Gastroesophageal sphincter (tissue), 4 donors: ENCODE data around the gene ITGB2. TPM values are rescaled to one million over a fixed set of nuclear protein-coding genes. Genes with fewer than 3 reads are reported as not detected.

ENCODE experiments used
- ATAC-seq: fragments of 150-250 bp; one replicate; pipeline ENCODE4 v1.9.1; 2016; ENCODE audit warnings: mild to moderate bottlenecking, moderate library complexity
- H3K27ac ChIP-seq, 4 donors: fragments of 200-600 bp; sonication (generic) in 3 of 4; 1 replicate in 3 of 4; 2 replicates in 1 of 4; pipeline ENCODE4 v1.5.1; 2016 to 2019
- H3K27me3 ChIP-seq: fragments of 200-600 bp; sonication (generic); one replicate; pipeline ENCODE4 v1.5.1; 2019
- H3K36me3 ChIP-seq, 2 donors: fragments of 200-600 bp; sonication (generic); one replicate each; pipeline ENCODE4 v1.5.1; 2019; ENCODE audit warnings: control low read depth in 1 of 2
- H3K4me1 ChIP-seq, 3 donors: fragments of 200-600 bp; sonication (generic); 1 replicate in 2 of 3; 2 replicates in 1 of 3; pipeline ENCODE4 v1.5.1; 2016 to 2019; ENCODE audit warnings: control low read depth in 2 of 3
- H3K4me3 ChIP-seq, 2 donors: fragments of 200-600 bp; sonication (generic); one replicate each; pipeline ENCODE4 v1.5.1; 2019; ENCODE audit warnings: mild to moderate bottlenecking in 1 of 2, moderate library complexity in 1 of 2
- H3K9me3 ChIP-seq, 3 donors: fragments of 200-600 bp; sonication (generic); one replicate each; pipeline ENCODE4 v1.5.1; 2017 to 2019; ENCODE audit warnings: control low read depth in 2 of 3
- CTCF ChIP-seq, 4 experiments: fragments of 200-600 bp in 2 of 4; fragments of 450-650 bp in 2 of 4; sonication (generic) in 1 of 4; IDR thresholded peaks; one replicate each; pipeline ENCODE4 v1.5.1; 2017 to 2019; ENCODE audit warnings: antibody characterized with exemption in 4 of 4, mild to moderate bottlenecking in 2 of 4, moderate library complexity in 2 of 4
- EP300 ChIP-seq: sonication (generic); formaldehyde crosslinking; IDR thresholded peaks from one replicate; pipeline ENCODE4 v1.6.1; 2017; ENCODE audit warnings: antibody characterized with exemption, mild to moderate bottlenecking
- POLR2A ChIP-seq, 2 donors: fragments of 450-650 bp; IDR thresholded peaks; one replicate each; pipeline ENCODE4 v1.6.1; 2017; ENCODE audit warnings: antibody characterized with exemption in 2 of 2, mild to moderate bottlenecking in 2 of 2, moderate library complexity in 1 of 2
- POLR2AphosphoS5 ChIP-seq: sonication (generic); formaldehyde crosslinking; IDR thresholded peaks from one replicate; pipeline ENCODE4 v1.6.1; 2017; ENCODE audit warnings: antibody characterized with exemption
- WGBS, 2 donors: methylation state at CpG; one replicate each; pipeline ENCODE4 v1.1.5; 2018; ENCODE audit warnings: low coverage in 1 of 2; 5-methylcytosine and 5-hydroxymethylcytosine counted together
- total RNA-seq, 4 donors: library from RNA; depleted of rRNA; stranded (reverse); fragments of >200 nt; gene quantifications; one replicate each; pipeline ENCODE4 v1.1.0, GENCODE V29; 2016

ITGB2 gene
- total RNA-seq, 4 donors from 2014 or later = 10.4 to 112 (median 41.4) TPM

GRCh38 chr21:44905016-44905727 lies 15.5 kb downstream of the ITGB2 start:
- Histone ChIP-seq H3K36me3 (no peaks in the 10 kb centered on the region), H3K4me1 (peaks cover 0 to 28% (median 10%) of the 10 kb centered on the region in 3 donors), H3K4me3 (no peak overlapping the region), H3K9me3 (no peaks in the 10 kb centered on the region), H3K27me3 (no peaks in the 10 kb centered on the region), H3K27ac (peak overlapping the region in 1 of 4 donors; percentile 85)
- TF ChIP-seq EP300 (no peak), CTCF (IDR thresholded peaks at IDR 0.05) (no peak), POLR2A (IDR thresholded peaks at IDR 0.05) (no peak), POLR2AphosphoS5 (no peak)
- no peak for ATAC-seq
- 80 to 83% methylated on average over 1 to 3 of the region's 22 CpGs for WGBS, 2 donors

- no peak for TF ChIP-seq POLR2A (IDR thresholded peaks at IDR 0.05)
- no peak for TF ChIP-seq CTCF (IDR thresholded peaks at IDR 0.05)
- no peak for TF ChIP-seq EP300
- no peak for TF ChIP-seq POLR2AphosphoS5
- ATAC-seq = no peak
These were observed 16.4 kb downstream of the ITGB2 start for GRCh38 chr21:44904141-44904923.

GRCh38 chr21:44903689-44904088 lies 17.0 kb downstream of the ITGB2 start:
- no peak for TF ChIP-seq CTCF (IDR thresholded peaks at IDR 0.05)
- TF ChIP-seq EP300 = no peak
- TF ChIP-seq POLR2A (IDR thresholded peaks at IDR 0.05) = no peak
- TF ChIP-seq POLR2AphosphoS5 = no peak
- Histone ChIP-seq H3K4me1 (peaks cover 0 to 18% (median 6%) of the 10 kb centered on the region in 3 donors), H3K36me3 (no peaks in the 10 kb centered on the region), H3K27ac (no peak overlapping the region), H3K4me3 (no peak overlapping the region), H3K27me3 (no peaks in the 10 kb centered on the region), H3K9me3 (no peaks in the 10 kb centered on the region)
- WGBS, 2 donors = 60 to 94% methylated on average over 1 to 9 of the region's 22 CpGs
- no peak for ATAC-seq

More at GRCh38 chr21:44904141-44904923, 16.4 kb downstream of the ITGB2 start:
- Histone ChIP-seq H3K9me3 (no peaks in the 10 kb centered on the region), H3K27ac (no peak overlapping the region), H3K27me3 (no peaks in the 10 kb centered on the region), H3K4me1 (peaks cover 0 to 25% (median 10%) of the 10 kb centered on the region in 3 donors), H3K4me3 (no peak overlapping the region), H3K36me3 (no peaks in the 10 kb centered on the region)
- WGBS, 2 donors = 93 to 100% methylated on average over 9 to 12 of the region's 14 CpGs

GRCh38 chr21:44903050-44903685 lies 17.5 kb downstream of the ITGB2 start:
- Histone ChIP-seq H3K36me3 (no peaks in the 10 kb centered on the region), H3K4me3 (no peak overlapping the region), H3K27me3 (no peaks in the 10 kb centered on the region), H3K27ac (no peak overlapping the region), H3K9me3 (no peaks in the 10 kb centered on the region), H3K4me1 (peaks cover 0 to 13% (median 6%) of the 10 kb centered on the region in 3 donors)
- TF ChIP-seq EP300 (no peak), POLR2AphosphoS5 (no peak), POLR2A (IDR thresholded peaks at IDR 0.05) (no peak), CTCF (IDR thresholded peaks at IDR 0.05) (no peak)
- ATAC-seq = no peak
- WGBS, 2 donors = 56 to 70% methylated on average over 2 of the region's 18 CpGs
